ENCODE data around the gene MEX3D. TPM values are rescaled to one million over a fixed set of nuclear protein-coding genes. Genes with fewer than 3 reads are reported as not detected.

The MEX3D gene
- total and polyA plus RNA-seq, 2 of the 4 experiments (the other 2 are of a cell fraction), result 9.1 to 9.6 TPM

DNA sequence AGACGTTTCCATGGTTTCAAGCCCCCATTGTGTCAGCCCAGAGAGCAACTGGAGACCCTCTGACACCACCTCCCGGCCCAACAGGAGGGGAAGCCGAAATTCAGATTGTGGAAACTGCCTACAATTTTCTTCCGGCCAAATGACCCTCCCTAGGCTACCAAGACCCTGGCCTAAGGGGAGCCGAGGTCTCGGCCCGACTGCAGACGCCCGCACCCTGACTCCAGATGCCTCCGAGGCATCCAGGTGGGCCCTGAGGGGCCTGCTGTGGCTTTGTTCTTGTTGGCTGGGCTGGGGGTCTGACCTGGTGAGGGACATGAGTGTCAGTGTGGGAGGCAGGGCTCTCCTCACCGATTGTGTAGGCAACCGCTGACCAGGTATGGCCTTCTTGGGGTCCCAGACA is 9.6 kb downstream of the MEX3D start:
- Histone ChIP-seq H3K9me1 (ENCODE audit: insufficient read depth, low read length) (peaks cover 11% of the 10 kb centered on the region; the same call in 1 of the 2 replicates), H3K9ac (ENCODE audit: low read depth, low read length) (no peak overlapping the region), H3K36me3 (ENCODE audit: control insufficient read depth, insufficient read depth, low read length) (peaks cover 29% of the 10 kb centered on the region), H4K91ac (ENCODE audit: insufficient read depth, low read depth, low read length) (no peak overlapping the region), H3K27ac (ENCODE audit: insufficient read depth, low read length) (no peak overlapping the region), H2BK5ac (ENCODE audit: low read depth, low read length, poor library complexity, severe bottlenecking) (no peak overlapping the region), H3K4me1 (ENCODE audit: control insufficient read depth, insufficient read depth, low read length) (peaks cover 2% of the 10 kb centered on the region; the same call in 1 of the 2 replicates), H3K79me1 (ENCODE audit: low read depth in 1 of 2, low read length in 2 of 2) (peaks cover 9 to 55% of the 10 kb centered on the region in 2 experiments; a peak in 3 of 4 replicates), H3K4ac (ENCODE audit: low read depth, low read length) (no peak overlapping the region), H3K18ac (ENCODE audit: low read depth, low read length) (no peak overlapping the region), H3K4me3 (ENCODE audit: insufficient read depth, low read depth, low read length) (no peak overlapping the region), H4K20me1 (ENCODE audit: insufficient read depth, low read length) (peaks cover 65% of the 10 kb centered on the region), H4K8ac (ENCODE audit: low read depth in 2 of 2, low read length in 2 of 2) (no peak overlapping the region), H2BK120ac (ENCODE audit: low read depth, low read length) (no peak overlapping the region), H3K27me3 (ENCODE audit: control insufficient read depth, insufficient read depth, low read length) (no peaks in the 10 kb centered on the region), H3K4me2 (ENCODE audit: low read depth, low read length) (no peak overlapping the region), H2AK9ac (replicated peaks; ENCODE audit: low read depth, low read length, poor library complexity) (no peak overlapping the region), H3K23ac (ENCODE audit: low read depth, low read length) (no peak overlapping the region), H2AK5ac (ENCODE audit: low read depth, low read length) (no peak overlapping the region), H3K56ac (ENCODE audit: extremely low read depth, insufficient read depth, low read length) (no peak overlapping the region), H2AFZ (replicated peaks; ENCODE audit: low read length, poor library complexity) (no peak overlapping the region), H3K14ac (replicated peaks; ENCODE audit: low read depth, low read length) (no peak overlapping the region), H3K9me3 (ENCODE audit: control insufficient read depth, insufficient read depth, low read length) (no peaks in the 10 kb centered on the region), H2BK20ac (ENCODE audit: low read depth, low read length) (no peak overlapping the region), H2BK15ac (ENCODE audit: low read depth, low read length) (no peak overlapping the region), H4K5ac (ENCODE audit: low read depth, low read length) (no peak overlapping the region)
- DNase-seq (no peak), ATAC-seq (ENCODE audit: low read depth) (no peak)
- POLR2A ChIA-PET (ENCODE audit: unreplicated experiment), result no interaction called here
- no CpG with 5 or more reads among the region's 12 CpGs for WGBS, 2 experiments (ENCODE audit: extremely low coverage in 2 of 2, insufficient read length in 1 of 2)
- dilution Hi-C loops (cut with HindIII; ENCODE audit: low sequenced_read_pairs, unreplicated experiment), result no loop called here
- CTCF ChIA-PET, result no interaction called here
- BruUV-seq (replicated peaks), result no TSS peak
- intact Hi-C loops (cut with micrococcal nuclease), result no loop called here
- in situ Hi-C loops (cut with MboI; ENCODE audit: low sequenced_read_pairs), result no loop called here
- TF ChIP-seq MAZ (IDR thresholded peaks at IDR 0.05; ENCODE audit: borderline replicate concordance, low read depth, low read length) (no peak), BHLHE40 (IDR thresholded peaks at IDR 0.05; ENCODE audit: low read depth, low read length) (no peak), RFX5 (IDR thresholded peaks at IDR 0.05; ENCODE audit: low read depth, low read length) (no peak), MXI1 (IDR thresholded peaks at IDR 0.05; ENCODE audit: borderline replicate concordance, low read depth, low read length) (no peak), NFE2L2 (IDR thresholded peaks at IDR 0.05; ENCODE audit: low read depth, low read length) (no peak), POLR2A (IDR thresholded peaks at IDR 0.05; ENCODE audit: low read depth, low read length) (no peak), SMC3 (IDR thresholded peaks at IDR 0.05; ENCODE audit: low read depth, low read length) (no peak), MAFK (IDR thresholded peaks at IDR 0.05; ENCODE audit: low read depth, low read length) (no peak), CHD1 (IDR thresholded peaks at IDR 0.05; ENCODE audit: low read depth, low read length) (no peak)
- TF ChIP-seq, protein P1, sequence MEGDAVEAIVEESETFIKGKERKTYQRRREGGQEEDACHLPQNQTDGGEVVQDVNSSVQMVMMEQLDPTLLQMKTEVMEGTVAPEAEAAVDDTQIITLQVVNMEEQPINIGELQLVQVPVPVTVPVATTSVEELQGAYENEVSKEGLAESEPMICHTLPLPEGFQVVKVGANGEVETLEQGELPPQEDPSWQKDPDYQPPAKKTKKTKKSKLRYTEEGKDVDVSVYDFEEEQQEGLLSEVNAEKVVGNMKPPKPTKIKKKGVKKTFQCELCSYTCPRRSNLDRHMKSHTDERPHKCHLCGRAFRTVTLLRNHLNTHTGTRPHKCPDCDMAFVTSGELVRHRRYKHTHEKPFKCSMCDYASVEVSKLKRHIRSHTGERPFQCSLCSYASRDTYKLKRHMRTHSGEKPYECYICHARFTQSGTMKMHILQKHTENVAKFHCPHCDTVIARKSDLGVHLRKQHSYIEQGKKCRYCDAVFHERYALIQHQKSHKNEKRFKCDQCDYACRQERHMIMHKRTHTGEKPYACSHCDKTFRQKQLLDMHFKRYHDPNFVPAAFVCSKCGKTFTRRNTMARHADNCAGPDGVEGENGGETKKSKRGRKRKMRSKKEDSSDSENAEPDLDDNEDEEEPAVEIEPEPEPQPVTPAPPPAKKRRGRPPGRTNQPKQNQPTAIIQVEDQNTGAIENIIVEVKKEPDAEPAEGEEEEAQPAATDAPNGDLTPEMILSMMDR (conservative IDR thresholded peaks at IDR 0.05; ENCODE audit: low read depth, low read length), result no peak
- TF ChIP-seq, protein P2, sequence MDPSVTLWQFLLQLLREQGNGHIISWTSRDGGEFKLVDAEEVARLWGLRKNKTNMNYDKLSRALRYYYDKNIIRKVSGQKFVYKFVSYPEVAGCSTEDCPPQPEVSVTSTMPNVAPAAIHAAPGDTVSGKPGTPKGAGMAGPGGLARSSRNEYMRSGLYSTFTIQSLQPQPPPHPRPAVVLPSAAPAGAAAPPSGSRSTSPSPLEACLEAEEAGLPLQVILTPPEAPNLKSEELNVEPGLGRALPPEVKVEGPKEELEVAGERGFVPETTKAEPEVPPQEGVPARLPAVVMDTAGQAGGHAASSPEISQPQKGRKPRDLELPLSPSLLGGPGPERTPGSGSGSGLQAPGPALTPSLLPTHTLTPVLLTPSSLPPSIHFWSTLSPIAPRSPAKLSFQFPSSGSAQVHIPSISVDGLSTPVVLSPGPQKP (IDR thresholded peaks at IDR 0.05; ENCODE audit: borderline replicate concordance, low read depth, low read length), result no peak

All from IMR-90 (cell line).